ENCODE data around the gene TCF15. TPM values are rescaled to one million over a fixed set of nuclear protein-coding genes. Genes with fewer than 3 reads are reported as not detected.
"Not testable (repeated sequence)": the region's sequence is repeated elsewhere in the genome, so short reads cannot be mapped to it uniquely, and the experiment has no call there.

TCF15 gene
- total RNA-seq, 1 donor from 2014 or later, result 0.47 TPM

DNA sequence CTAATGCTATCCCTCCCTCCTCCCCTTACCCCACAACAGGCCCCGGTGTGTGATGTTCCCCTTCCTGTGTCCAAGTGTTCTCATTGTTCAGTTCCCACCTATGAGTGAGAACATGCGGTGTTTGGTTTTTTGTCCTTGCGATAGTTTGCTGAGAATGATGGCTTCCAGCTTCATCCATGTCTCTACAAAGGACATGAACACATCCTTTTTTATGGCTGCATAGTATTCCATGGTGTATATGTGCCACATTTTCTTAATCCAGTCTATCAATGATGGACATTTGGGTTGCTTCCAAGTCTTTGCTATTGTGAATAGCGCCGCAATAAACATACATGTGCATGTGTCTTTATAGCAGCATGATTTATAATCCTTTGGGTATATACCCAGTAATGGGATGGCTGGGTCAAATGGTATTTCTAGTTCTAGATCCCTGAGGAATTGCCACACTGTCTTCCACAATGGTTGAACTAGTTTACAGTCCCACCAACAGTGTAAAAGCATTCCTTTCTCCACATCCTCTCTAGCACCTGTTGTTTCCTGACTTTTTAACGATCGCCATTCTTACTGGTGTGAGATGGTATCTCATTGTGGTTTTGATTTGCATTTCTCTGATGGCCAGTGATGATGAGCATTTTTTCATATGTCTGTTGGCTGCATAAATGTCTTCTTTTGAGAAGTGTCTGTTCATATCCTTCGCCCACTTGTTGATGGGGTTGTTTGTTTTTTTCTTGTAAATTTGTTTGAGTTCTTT lies 31.0 kb downstream of the TCF15 start:
- not testable (repeated sequence) for DNase-seq

DNA sequence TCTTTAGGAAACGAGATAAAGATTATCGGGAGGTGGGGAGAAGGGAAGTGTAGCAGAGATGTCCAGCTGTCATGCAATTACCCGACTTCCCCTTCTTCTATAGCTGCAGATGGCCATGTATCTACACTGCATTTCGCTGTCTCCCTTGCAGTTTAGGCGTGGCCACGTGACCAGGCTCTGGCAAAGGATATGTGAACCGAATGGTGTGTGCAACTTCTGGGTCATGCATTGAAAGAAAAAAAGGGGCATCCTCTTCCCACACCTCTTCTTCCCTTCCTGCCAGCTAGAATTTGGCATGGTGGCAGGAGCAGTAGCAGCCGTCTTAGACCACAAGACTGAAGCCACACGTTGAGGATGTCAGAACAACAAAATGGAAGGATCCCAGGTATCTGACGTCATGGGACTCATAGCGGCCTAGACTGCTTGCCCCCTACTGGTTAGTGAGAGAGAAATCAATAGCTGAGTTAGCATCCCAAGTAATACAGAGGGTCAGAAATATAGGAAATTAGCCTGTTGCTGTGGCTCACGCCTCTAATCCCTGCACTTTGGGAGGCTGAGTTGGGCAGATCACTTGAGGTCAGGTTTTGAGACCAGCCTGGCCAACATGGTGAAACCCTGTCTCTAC lies 32.8 kb downstream of the TCF15 start:
- no peak for DNase-seq

DNA sequence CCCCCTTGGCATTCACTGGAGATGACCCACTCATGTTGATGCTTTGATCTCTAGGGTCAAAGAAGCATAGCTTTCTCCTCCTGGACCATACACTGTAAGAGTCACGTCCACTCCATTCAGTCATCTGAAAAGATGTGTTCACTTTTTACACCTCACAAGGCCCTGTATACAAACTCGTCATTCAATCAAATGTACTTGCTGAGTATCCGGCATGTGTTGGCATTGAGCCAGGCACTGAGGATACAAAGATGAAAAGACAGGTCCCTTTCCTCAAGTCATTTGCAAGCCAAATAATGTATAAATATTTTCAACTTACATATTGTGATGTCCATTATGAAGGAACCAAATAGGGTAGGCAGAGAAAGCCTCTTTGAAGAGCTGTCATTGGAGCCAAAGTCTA lies 34.0 kb downstream of the TCF15 start:
- no peak for DNase-seq

DNA sequence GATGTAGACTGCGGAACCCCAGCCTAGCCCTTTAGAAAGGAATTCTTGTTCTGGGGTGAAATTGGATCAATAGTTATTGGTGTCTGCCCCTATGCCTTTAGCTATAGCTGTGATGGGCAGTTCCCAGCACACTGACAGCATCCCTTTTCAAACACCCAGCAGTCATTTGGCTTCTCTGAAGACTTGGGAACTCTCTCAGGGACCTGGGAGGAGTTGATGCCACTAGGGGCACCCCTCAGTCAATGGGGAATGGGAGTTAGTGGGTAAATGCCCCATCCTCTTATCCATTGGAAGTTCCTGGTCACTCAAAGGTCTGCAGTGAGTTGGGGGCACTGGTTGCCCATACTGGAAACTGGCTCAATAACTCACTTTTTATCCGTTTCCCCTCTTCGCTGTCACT lies 34.9 kb downstream of the TCF15 start:
- DNase-seq, result no peak

DNA sequence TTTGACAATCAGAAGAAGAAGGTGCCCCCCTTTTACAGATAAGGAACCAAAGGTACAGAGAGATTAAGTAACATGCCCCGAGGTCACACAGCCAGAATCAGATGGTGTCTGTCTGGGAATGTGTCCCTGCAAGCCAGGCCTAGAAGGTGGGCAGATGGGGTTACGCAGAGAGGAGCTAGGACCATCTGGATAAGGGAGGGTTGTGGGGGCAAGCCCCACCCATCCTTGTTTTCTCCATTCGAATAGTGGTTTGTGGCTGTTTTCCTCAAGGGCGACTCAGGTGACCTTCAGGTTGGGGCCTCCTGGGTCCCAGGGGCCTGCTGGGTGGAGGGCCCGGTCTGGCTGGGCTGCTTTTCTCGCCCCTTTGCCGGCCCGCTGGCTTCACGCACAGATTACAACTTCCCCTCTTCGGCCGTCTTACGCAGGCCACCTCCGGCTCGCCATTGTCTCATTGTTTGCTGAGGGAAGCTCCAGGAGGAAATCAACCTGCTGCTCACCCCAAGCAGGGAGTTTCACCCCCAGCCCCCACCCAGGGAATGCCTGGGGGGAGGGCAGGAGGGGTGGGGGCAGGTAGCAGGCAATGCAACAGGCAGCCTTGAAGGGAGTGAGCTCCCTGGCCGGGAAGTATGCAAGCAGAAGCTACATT lies 35.7 kb downstream of the TCF15 start:
- no peak for DNase-seq

DNA sequence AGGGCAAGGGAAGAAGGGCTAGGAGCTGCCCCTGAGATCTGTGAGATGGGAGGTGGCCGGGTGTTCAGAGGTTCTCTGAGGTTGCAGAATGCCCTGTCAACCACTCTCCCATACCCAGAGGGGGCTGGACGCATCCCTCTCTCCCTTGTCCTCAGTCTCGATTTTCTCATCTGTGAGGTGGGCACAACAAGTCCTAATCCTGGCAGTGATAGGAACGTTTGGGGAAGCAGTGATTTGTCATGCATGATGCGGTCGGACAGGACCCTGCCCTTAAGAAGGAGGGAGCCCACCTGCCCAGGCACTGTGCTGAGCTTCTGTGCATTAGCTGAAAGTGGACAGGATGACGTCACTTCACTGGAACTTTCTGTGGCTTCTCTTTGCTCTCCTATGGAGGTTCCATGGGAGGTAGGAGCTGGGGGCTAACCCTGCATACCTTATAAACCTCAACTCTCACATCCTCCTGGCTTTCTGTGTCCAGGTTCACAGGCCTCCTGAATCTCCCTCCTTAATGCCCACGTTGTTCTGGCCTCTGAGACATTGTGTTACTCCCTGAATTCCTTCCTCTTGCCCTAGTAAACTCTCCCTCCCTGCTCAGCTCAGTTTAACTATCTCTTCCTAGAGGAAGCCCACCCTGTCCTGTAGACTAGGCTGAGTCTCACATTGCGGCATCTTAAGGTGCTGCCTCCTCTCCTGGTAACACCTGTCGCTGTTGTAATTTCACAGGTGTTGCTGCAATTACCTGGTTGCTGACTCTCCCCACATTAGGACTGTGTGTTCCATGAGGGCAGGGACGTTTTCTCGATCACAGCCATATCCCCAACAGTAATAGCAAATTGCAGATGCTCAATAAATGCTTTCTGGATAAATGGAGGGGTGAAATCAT lies 36.5 kb downstream of the TCF15 start:
- DNase-seq, result no peak

DNA sequence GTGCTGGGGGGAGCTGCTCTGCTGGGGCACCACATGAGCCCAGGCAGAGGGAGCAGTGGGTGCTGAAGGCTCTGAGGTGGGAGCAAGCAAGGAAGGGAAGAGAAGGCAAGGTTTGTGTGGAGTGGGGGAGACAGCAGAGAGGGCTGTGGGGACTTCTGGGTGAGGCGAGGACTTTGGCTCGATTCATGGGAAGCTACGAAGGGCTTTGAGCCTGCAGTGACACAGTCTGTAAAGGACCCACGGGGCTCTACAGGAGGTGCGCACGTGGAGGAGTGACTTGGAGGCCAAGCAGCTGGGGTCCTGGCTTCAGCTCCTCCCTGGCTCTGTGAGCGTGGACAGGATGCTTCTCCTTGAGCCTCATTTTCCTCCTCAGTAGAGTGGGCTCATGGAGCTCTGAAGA lies 37.4 kb downstream of the TCF15 start:
- DNase-seq, result no peak

DNA sequence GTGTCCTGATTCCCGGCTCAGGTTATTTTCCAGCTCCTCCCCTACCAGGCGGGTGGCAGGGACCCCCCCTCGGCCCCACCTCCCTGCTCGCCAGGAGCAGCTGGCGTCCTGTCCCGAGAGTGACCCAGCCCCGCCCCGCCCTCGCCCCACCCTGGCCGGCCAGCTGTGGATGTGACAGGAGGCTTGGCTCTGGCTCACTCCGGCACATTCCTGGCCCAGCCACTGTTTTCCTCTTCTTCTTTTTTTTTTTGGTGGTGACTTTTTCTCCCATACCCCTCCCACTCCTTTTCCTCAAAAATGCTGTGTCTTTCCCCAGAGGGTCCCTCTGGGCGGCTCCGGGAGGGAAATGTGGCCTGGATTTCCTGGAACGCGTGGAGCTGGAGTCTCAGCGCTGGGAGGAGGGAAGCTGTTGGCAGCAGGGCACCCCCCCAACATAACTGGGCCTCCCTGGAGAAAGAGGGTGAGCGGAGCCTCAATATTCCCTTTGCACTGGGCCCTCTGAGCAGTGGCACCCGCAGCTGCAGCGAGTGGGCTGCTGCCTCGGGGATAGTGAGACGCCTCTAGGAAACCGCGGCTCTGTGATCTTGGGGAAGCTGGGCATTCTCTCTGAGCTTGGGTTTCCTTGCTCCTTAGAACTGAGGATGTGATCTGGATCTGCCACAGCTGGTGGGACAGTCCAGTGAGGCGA lies 38.2 kb downstream of the TCF15 start:
- DNase-seq, result no peak

DNA sequence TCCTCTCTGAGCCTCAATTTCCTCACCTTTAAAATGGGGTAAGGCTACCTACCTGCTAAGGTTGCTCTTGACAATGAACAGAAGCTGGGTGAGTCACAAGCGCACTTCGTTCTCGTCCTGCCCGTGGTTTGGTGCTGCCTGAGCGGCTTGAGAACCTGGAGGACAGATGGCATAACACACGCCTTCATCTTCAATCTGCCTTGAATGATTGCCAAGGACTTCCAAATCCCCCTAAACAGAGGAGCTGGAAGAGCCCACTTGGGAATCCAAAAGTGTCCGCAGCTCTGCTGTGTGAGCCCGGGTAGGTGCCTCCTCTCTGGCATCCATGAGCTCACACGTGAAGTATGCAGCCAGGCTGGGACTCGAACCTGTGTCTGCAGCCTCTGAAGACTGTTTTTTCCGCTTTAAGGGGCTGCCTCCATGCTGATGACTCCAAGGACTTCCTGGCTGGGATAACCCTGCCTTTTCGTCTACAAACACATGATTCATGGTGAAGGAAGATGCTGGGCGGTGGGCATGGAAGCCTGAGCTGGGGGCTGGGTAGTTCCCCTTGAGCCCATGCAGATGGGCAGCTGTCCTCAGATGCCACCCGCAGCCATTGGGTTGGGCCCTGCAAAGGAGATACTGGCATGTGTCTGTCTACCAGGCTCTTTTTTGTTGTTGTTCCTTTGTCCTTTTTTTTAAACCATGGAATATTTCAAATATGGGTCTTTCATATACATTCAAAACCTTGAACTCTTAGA lies 41.3 kb downstream of the TCF15 start:
- DNase-seq, result no peak

DNA sequence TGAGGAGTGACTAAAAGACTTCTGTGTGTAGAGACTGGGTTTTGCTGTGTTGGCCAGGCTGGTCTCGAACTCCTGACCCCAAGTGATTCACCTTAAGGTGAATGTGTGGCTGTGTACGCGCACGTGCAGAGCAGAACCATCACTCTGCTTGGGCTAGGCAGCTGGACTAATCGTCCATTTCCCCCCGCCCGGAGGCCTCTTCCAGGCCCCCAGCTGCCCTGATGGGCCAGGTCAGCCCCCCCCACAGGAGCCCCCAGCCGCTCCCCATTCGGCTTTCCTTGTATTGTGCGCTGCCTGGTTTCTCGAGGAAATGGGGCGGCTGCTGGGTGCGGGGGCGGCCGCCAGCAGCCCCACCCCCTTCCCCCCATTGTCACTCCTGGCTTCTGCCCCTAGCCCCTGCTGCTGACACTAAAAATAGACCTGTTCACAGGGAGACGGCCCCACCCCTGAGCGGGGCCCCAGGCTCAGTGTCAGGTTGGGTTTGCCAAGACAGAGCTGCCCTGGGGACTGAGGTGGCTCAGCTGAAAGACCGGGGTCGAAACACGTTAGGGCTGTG lies 41.9 kb downstream of the TCF15 start:
- DNase-seq, result no peak

DNA sequence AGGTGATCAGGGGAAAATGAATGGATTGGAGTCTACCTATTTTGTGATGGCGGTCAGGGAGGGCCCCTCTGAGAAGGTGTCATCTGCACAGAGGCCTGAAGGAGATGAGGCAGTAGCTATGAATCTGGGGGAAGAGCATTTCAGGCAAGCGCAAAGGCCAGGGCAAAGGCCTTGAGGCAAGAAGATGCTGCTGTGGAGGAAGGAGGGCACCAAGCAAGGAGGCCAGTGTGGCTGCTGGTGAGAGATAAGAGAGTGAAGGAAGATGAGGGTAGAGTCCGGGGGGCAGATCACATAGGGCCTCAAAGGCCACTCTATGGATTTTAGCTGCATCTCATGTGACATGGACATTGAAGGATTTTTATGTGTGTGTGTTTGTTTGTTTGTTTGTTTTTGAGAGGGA lies 45.9 kb downstream of the TCF15 start:
- DNase-seq, result no peak

DNA sequence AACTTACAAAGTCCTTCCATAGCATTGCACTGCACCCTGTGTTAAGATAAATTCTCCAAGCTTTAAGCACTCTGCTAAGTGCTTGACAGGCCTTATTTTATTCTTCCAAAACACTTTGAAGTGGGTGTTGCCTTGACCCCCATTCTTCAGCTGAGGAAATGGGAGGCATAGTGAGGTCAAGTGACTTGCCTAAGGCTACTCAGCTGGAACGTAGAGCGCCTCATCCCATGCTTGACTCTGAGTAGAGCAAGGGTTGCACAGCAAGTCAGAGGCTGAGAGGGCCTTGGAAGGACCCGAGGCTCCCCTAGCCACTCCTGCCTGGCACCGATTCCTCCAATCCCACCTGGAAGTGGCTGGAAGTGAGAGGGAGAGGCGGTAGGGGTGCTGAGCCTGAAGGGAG lies 46.9 kb downstream of the TCF15 start:
- no peak for DNase-seq

DNA sequence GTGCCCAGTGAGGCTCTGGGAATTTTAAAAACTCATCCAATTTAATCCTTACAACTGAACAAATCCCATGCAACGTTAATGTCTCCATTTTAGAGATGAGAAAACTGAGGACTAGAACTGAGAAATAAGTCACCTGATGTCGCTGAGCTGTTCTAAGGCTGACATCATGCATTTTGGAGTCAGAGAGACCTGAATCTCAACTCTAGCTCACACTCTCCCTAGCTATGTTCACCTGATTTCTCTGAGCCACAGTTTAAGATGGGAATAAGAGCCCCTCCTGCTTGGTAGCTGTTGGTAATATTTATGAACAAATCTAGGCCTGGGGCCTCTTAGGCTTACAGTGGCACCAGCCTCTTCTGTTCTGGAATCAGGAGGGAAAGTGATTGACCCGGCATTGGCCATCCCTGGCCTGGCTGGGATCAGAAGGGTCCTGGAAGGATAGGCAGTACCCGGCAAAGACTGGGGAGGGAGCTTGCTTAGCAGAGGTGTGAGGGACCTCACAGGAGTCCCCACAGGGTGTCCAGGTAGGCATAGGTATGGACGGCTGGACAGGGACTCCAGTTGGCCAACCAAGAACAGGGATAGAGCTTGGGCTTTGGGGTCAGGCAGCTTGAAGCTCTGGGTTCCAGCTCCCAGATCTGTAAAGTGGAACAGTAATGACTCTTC lies 47.7 kb downstream of the TCF15 start:
- no peak for DNase-seq

DNA sequence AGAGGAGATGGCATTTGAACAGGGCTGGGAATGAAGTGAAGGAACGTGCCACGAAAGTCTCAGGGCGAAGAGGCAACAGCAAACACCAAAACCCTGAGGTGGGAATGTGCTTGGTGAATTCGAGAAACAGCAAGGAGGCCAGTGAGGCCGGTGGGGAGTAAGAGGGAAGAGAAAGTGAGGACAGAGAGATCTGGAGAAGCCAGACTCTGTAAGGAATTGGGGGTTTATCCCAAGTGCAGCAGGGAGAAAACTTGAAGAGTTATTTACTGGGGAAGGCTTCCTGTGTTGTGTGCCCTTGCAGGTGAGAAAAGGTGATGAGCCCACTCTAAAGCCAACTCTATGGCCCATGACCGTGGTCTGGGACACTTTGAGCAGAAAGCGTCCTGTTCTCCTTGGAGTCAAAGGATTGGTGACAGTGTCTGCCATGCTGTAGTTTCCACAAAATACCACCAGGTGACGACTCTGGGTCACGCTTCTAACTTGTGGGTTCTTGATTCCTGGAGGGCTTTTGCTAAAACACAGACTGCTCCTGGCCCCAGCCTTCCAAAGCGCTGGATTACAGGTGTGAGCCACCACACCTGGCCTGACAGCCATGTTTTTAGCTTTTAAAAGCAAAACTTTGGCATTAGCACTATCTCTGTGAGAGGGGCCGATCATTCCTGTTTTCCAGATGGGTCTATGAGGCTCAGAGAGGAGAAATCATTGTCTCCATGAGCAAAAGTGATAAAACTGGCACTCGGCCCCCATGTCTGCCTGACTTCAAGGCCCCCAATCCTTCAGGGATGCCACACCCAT lies 48.5 kb downstream of the TCF15 start:
- DNase-seq, result peak; percentile 60

DNA sequence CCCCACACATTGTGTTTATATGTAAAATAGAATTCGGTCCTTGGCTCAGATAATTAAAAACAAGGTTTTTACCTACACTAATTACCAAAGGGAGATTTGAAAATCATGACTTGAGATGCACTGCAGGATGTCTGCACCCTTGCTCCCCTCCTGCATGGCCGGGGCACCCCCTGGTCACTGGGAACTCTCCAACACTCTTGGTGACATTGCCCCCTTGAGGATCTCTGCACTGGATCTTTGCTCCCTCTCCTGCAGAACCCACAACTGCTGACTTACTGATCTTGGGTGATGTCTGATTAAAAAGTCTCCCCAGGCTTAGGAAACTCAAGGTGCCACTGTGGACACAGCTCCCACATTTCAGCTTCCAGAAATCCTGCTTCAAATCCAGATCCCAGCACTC lies 49.4 kb downstream of the TCF15 start:
- DNase-seq, result no peak

DNA sequence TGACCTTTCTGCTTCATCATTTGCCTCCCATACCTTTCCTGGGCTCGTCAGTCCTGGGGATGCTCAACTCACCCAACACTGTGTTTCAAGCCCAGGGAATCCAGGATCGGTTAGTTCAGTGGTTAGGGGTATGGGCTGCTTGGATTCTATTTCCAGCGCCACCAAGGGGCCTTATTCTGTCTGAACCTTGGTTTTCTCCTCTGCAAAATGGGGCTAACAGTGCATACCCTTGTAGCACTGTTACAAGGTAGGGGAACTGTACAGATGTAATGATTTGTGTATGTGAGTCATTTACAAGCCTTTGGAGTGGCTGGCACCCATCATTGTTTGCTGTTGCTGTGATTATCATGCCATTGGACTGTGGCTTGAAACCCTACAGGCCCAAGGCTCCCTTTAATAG lies 52.0 kb downstream of the TCF15 start:
- no peak for DNase-seq

DNA sequence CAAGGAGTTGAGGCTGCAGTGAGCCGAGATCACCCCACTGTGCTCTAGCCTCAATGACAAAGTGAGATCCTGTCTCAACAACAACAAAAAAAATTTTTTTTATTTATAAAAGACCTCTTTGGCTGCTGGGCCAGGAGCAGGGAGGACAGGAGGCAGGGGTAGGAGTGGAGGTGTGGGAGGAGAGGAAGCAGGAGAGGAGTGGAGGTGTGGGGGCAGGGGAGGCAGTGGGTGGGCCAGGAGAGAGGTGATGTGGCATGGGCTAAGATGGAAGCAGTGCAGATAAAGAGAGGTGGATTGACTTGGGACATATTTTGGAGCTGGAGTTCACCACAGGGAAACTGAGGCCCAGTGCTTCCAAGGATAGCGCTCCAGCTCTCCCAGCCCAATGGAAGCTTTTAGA lies 53.1 kb downstream of the TCF15 start:
- no peak for DNase-seq

DNA sequence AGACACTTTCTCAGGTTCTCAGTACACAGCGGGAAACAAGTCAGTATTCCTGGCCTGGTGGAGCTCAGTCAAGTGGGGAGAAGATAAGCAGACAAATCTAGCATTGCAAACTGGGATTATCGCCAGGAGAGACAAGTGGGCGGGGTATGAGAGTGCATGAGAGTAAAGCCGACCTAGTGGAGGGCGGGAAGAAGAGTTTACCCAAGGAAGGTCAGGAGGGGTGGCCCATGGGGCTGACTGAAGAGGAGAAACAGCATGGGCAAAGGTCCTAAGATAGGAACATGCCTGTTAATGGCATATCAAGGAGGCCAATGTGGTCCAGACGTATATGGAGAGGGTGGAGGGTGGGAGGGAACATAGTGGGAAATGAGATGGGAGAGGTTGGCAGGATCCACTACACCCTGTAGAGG lies 54.1 kb downstream of the TCF15 start:
- no peak for DNase-seq

All from occipital lobe (tissue), 2 donors.